HepG2 (cell line): ENCODE measurements around the gene C3orf70. TPM values are rescaled to one million over a fixed set of nuclear protein-coding genes. Genes with fewer than 3 reads are reported as not detected.
A peak's percentile ranks its signal among the peaks of the same experiment; 100 is the strongest.

Experiments
- ATF7-NPFF ChIP-seq: sonication (generic); formaldehyde crosslinking; IDR thresholded peaks from 2 replicates; pipeline ENCODE4 v1.8.1; 2023; ENCODE audit warnings: mild to moderate bottlenecking, low read depth, missing genetic modification reagents, moderate library complexity
- BRF2 ChIP-seq: sonication (generic); formaldehyde crosslinking; IDR thresholded peaks from 2 replicates; pipeline ENCODE4 v1.8.1; 2022; ENCODE audit warnings: mild to moderate bottlenecking, missing genetic modification reagents
- CSRNP2 ChIP-seq: sonication (generic); formaldehyde crosslinking; conservative IDR thresholded peaks from 2 replicates; pipeline ENCODE4 v1.8.0; 2022; ENCODE audit warnings: low read depth, missing genetic modification reagents
- E2F1 ChIP-seq: sonication (generic); formaldehyde crosslinking; IDR thresholded peaks from 2 replicates; pipeline ENCODE4 v1.5.0; 2020; ENCODE audit warnings: missing genetic modification reagents
- HES4 ChIP-seq: sonication (generic); formaldehyde crosslinking; IDR thresholded peaks from 2 replicates; pipeline ENCODE4 v1.9.0; 2021; ENCODE audit warnings: mild to moderate bottlenecking, missing genetic modification reagents, borderline replicate concordance
- HINFP ChIP-seq: sonication (generic); formaldehyde crosslinking; IDR thresholded peaks from 2 replicates; pipeline ENCODE4 v1.4.0; 2020; ENCODE audit warnings: low read depth, mild to moderate bottlenecking, missing genetic modification reagents
- HNRNPK ChIP-seq: fragments of 200-400 bp; formaldehyde crosslinking; IDR thresholded peaks from 2 replicates; pipeline ENCODE4 v1.6.1; 2018; ENCODE audit warnings: low read length, low read depth, moderate library complexity, mild to moderate bottlenecking; ENCODE audit not compliant: poor library complexity, severe bottlenecking
- MATR3 ChIP-seq: sonication (generic); formaldehyde crosslinking; IDR thresholded peaks from 2 replicates; pipeline ENCODE4 v1.4.0; 2020; ENCODE audit warnings: missing genetic modification reagents
- PLRG1 ChIP-seq: fragments of 450-650 bp; conservative IDR thresholded peaks from 2 replicates; pipeline ENCODE4 v1.6.1; 2016
- SATB2 ChIP-seq: sonication (generic); formaldehyde crosslinking; IDR thresholded peaks from 2 replicates; pipeline ENCODE4 v1.5.0; 2020; ENCODE audit warnings: missing genetic modification reagents
- ZNF138 ChIP-seq: sonication (generic); formaldehyde crosslinking; IDR thresholded peaks from 2 replicates; pipeline ENCODE4 v1.5.0; 2020; ENCODE audit warnings: mild to moderate bottlenecking, low read depth, missing genetic modification reagents
- ZNF317 ChIP-seq: sonication (generic); formaldehyde crosslinking; IDR thresholded peaks from 2 replicates; pipeline ENCODE4 v1.5.0; 2020; ENCODE audit warnings: mild to moderate bottlenecking, missing genetic modification reagents
- ZNF547 ChIP-seq: sonication (generic); formaldehyde crosslinking; IDR thresholded peaks from 2 replicates; pipeline ENCODE4 v1.5.1; 2020; ENCODE audit warnings: mild to moderate bottlenecking, missing genetic modification reagents
- ZNF558 ChIP-seq: sonication (generic); formaldehyde crosslinking; IDR thresholded peaks from 2 replicates; pipeline ENCODE4 v1.9.0; 2022; ENCODE audit warnings: mild to moderate bottlenecking, missing genetic modification reagents, borderline replicate concordance
- ZNF687 ChIP-seq: sonication (generic); formaldehyde crosslinking; IDR thresholded peaks from 2 replicates; pipeline ENCODE4 v1.5.1; 2020; ENCODE audit warnings: mild to moderate bottlenecking, missing genetic modification reagents, moderate library complexity
- ZNF768 ChIP-seq: sonication (generic); formaldehyde crosslinking; IDR thresholded peaks from 2 replicates; pipeline ENCODE4 v1.4.0; 2020; ENCODE audit warnings: missing genetic modification reagents
- ZNF777 ChIP-seq: sonication (generic); formaldehyde crosslinking; IDR thresholded peaks from 2 replicates; pipeline ENCODE4 v1.4.0; 2020; ENCODE audit warnings: missing genetic modification reagents
- ZNF790 ChIP-seq: sonication (generic); formaldehyde crosslinking; IDR thresholded peaks from 2 replicates; pipeline ENCODE4 v1.8.0; 2022; ENCODE audit warnings: missing genetic modification reagents, mild to moderate bottlenecking, borderline replicate concordance
- ZSCAN21 ChIP-seq: sonication (generic); formaldehyde crosslinking; IDR thresholded peaks from 2 replicates; pipeline ENCODE4 v1.8.0; 2022; ENCODE audit warnings: mild to moderate bottlenecking, missing genetic modification reagents, moderate library complexity, borderline replicate concordance
- polyA plus RNA-seq, 8 experiments: library from polyadenylated mRNA; depleted of rRNA in 3 of 8; stranded (reverse) in 7 of 8; unstranded in 1 of 8; fragments of >200 nt; fragmentation: Illumina TruSeq in 4 of 8; extraction: Trizol in 4 of 8; gene quantifications; 2 replicates each; pipeline versions ENCODE4 v1.2.1 to v1.2.3, GENCODE V29; 2011 to 2016; ENCODE audit warnings: low read depth in 4 of 8, missing spikeins in 1 of 8, mixed read lengths in 1 of 8; ENCODE audit not compliant: insufficient read depth in 1 of 8
- total RNA-seq, 5 experiments: library from RNA; depleted of rRNA; stranded (reverse); fragments of >200 nt; fragmentation: Illumina TruSeq; extraction: Trizol; gene quantifications; 2 replicates each; pipeline ENCODE4 v1.2.3, GENCODE V29; 2016; ENCODE audit warnings: low read depth in 1 of 5

C3orf70 gene
- total and polyA plus RNA-seq, 2 of the 13 experiments (the other 11 are each of a cell fraction or from before 2014, with no cell fraction given): 0.79 to 2.4 TPM

GRCh38 chr3:185152410-185153170 is at the start of gene C3orf70 (continued):
- TF ChIP-seq ATF7-NPFF (CRISPR knock-in tag): peak; percentile 65; the same call in 1 of the 2 replicates
- TF ChIP-seq ZNF790: 0 out of 2 replicates have a peak, but pooled peaks have one; percentile 85
- peak; percentile 69 for TF ChIP-seq BRF2 (CRISPR knock-in tag)
- TF ChIP-seq ZNF547 (CRISPR knock-in tag): peak; percentile 61; the same call in 1 of the 2 replicates
- TF ChIP-seq HES4: peak; percentile 80
- peak; percentile 84; the same call in 1 of the 2 replicates for TF ChIP-seq SATB2
- peak; percentile 71; the same call in 1 of the 2 replicates for TF ChIP-seq HINFP (CRISPR knock-in tag)
- 0 out of 2 replicates have a peak, but pooled peaks have one; percentile 25 for TF ChIP-seq E2F1 (CRISPR knock-in tag)
- TF ChIP-seq ZNF687 (CRISPR knock-in tag): peak; percentile 91
- 0 out of 2 replicates have a peak, but pooled peaks have one; percentile 69 for TF ChIP-seq ZNF138 (CRISPR knock-in tag)
- no peak for TF ChIP-seq PLRG1
- TF ChIP-seq ZNF317 (CRISPR knock-in tag): no peak
- TF ChIP-seq HNRNPK: no peak
- TF ChIP-seq ZNF558: peak; percentile 78; the same call in 1 of the 2 replicates
- TF ChIP-seq MATR3 (CRISPR knock-in tag): no peak
- peak; percentile 94 for TF ChIP-seq ZNF777 (CRISPR knock-in tag)
- TF ChIP-seq ZNF768 (CRISPR knock-in tag): peak; percentile 37; the same call in 1 of the 2 replicates
- 0 out of 2 replicates have a peak, but pooled peaks have one; percentile 73 for TF ChIP-seq CSRNP2 (CRISPR knock-in tag)
- peak; percentile 82 for TF ChIP-seq ZSCAN21
